T-helper 17 cell (primary cell): ENCODE data around the gene BUD13. TPM values are rescaled to one million over a fixed set of nuclear protein-coding genes. Genes with fewer than 3 reads are reported as not detected.

Experiments
- ATAC-seq: fragments of 150-1000 bp; cut with Tn5 transposase; 2 replicates; pipeline ENCODE4 v1.10.0; 2021; ENCODE audit warnings: mild to moderate bottlenecking, moderate library complexity
- DNase-seq, 3 donors: peaks; one replicate each; pipeline versions ENCODE4 v3.0.0 to v3.0.0-alpha.2; 2020 to 2021
- H3K9me3 ChIP-seq: one replicate; pipeline ENCODE4 v1.7.0; 2013; ENCODE audit warnings: low read length, mild to moderate bottlenecking; ENCODE audit not compliant: control insufficient read depth, poor library complexity, severe bottlenecking
- H3K27ac Mint-ChIP-seq: one replicate; pipeline ENCODE4 v1.8.0; 2022; ENCODE audit warnings: mild to moderate bottlenecking, moderate library complexity, mixed read lengths
- H3K27me3 Mint-ChIP-seq: one replicate; pipeline ENCODE4 v1.8.0; 2022; ENCODE audit warnings: mixed read lengths
- H3K36me3 Mint-ChIP-seq: one replicate; pipeline ENCODE4 v1.8.0; 2022; ENCODE audit warnings: low read depth, mixed read lengths
- H3K4me1 Mint-ChIP-seq: one replicate; pipeline ENCODE4 v1.8.0; 2022; ENCODE audit warnings: mild to moderate bottlenecking, mixed read lengths
- H3K4me3 Mint-ChIP-seq: one replicate; pipeline ENCODE4 v1.8.0; 2022; ENCODE audit warnings: mild to moderate bottlenecking, moderate library complexity, mixed read lengths
- total RNA-seq, 4 donors: library from RNA in 2 of 4; stranded (reverse) in 2 of 4; gene quantifications; one replicate each; pipeline ENCODE4 v1.2.3 and lab custom pipeline; 2022 to 2026

The BUD13 gene
- 10 to 100 TPM; 11.5 to 11.8 TPM for total RNA-seq
- total RNA-seq (lab: John Stamatoyannopoulos, UW) = 20.1 to 57.7 reads per million in 2 donors

GRCh38 chr11:116772443-116773202 is at the start of gene BUD13:
Gene BUD13 (minus strand): TSS chr11:116772987. CDS start chr11:116772964, 23 bp downstream.
- H3K4me1 Mint-ChIP-seq = peaks cover 27% of the 10 kb centered on the region
- H3K36me3 Mint-ChIP-seq = peaks cover 4% of the 10 kb centered on the region

GRCh38 chr11:116822575-116822974 is 49.8 kb upstream of the BUD13 start:
- ATAC-seq (no peak), DNase-seq (no peak)
- Mint-ChIP-seq H3K4me3 (no peak overlapping the region), H3K27me3 (no peaks in the 10 kb centered on the region), H3K36me3 (no peaks in the 10 kb centered on the region), H3K4me1 (no peaks in the 10 kb centered on the region), H3K27ac (no peak overlapping the region)
- no peaks in the 10 kb centered on the region for H3K9me3 ChIP-seq

More at GRCh38 chr11:116772443-116773202, at the start of gene BUD13:
- DNase-seq = peak; percentile 91 to 95 (median 93)
- Mint-ChIP-seq H3K4me3 (peak within 1 kb of the TSS; percentile 98), H3K27me3 (no peaks in the 10 kb centered on the region), H3K27ac (peak within 1 kb of the TSS; percentile 96)
- ATAC-seq = peak; percentile 93
- H3K9me3 ChIP-seq = no peaks in the 10 kb centered on the region

- H3K27ac Mint-ChIP-seq = no peak overlapping the region
- H3K27me3 Mint-ChIP-seq = no peaks in the 10 kb centered on the region
- no peaks in the 10 kb centered on the region for H3K4me1 Mint-ChIP-seq
- no peaks in the 10 kb centered on the region for H3K9me3 ChIP-seq
- H3K4me3 Mint-ChIP-seq = no peak overlapping the region
- DNase-seq = no peak
- H3K36me3 Mint-ChIP-seq = no peaks in the 10 kb centered on the region
- no peak for ATAC-seq
Observed at GRCh38 chr11:116821050-116821918, 48.5 kb upstream of the BUD13 start.

GRCh38 chr11:116819049-116819448 is 46.3 kb upstream of the BUD13 start:
- Mint-ChIP-seq H3K27me3 (no peaks in the 10 kb centered on the region), H3K36me3 (no peaks in the 10 kb centered on the region), H3K4me1 (no peaks in the 10 kb centered on the region), H3K4me3 (no peak overlapping the region), H3K27ac (no peak overlapping the region)
- H3K9me3 ChIP-seq = no peaks in the 10 kb centered on the region
- ATAC-seq (no peak), DNase-seq (no peak)

GRCh38 chr11:116814502-116814901 is 41.7 kb upstream of the BUD13 start:
- DNase-seq (no peak), ATAC-seq (no peak)
- Mint-ChIP-seq H3K27ac (no peak overlapping the region), H3K4me3 (no peak overlapping the region), H3K4me1 (no peaks in the 10 kb centered on the region), H3K36me3 (no peaks in the 10 kb centered on the region), H3K27me3 (no peaks in the 10 kb centered on the region)
- no peaks in the 10 kb centered on the region for H3K9me3 ChIP-seq

GRCh38 chr11:116813781-116814471 is 41.1 kb upstream of the BUD13 start:
- no peaks in the 10 kb centered on the region for H3K27me3 Mint-ChIP-seq
- H3K4me3 Mint-ChIP-seq = no peak overlapping the region
- H3K9me3 ChIP-seq = no peaks in the 10 kb centered on the region
- H3K36me3 Mint-ChIP-seq = no peaks in the 10 kb centered on the region
- H3K4me1 Mint-ChIP-seq = no peaks in the 10 kb centered on the region
- no peak for ATAC-seq
- no peak overlapping the region for H3K27ac Mint-ChIP-seq
- DNase-seq = no peak

- H3K9me3 ChIP-seq = no peaks in the 10 kb centered on the region
- DNase-seq = no peak
- Mint-ChIP-seq H3K27me3 (peaks cover 2% of the 10 kb centered on the region), H3K4me1 (no peaks in the 10 kb centered on the region), H3K27ac (no peak overlapping the region), H3K36me3 (no peaks in the 10 kb centered on the region), H3K4me3 (no peak overlapping the region)
- ATAC-seq = no peak
Observed at GRCh38 chr11:116813170-116813569, 40.4 kb upstream of the BUD13 start.

GRCh38 chr11:116812109-116812508 is 39.3 kb upstream of the BUD13 start:
- H3K4me3 Mint-ChIP-seq = no peak overlapping the region
- ATAC-seq (no peak), DNase-seq (no peak)
- H3K4me1 Mint-ChIP-seq = no peaks in the 10 kb centered on the region
- no peaks in the 10 kb centered on the region for H3K36me3 Mint-ChIP-seq
- H3K9me3 ChIP-seq = no peaks in the 10 kb centered on the region
- no peak overlapping the region for H3K27ac Mint-ChIP-seq
- peaks cover 13% of the 10 kb centered on the region for H3K27me3 Mint-ChIP-seq

GRCh38 chr11:116811194-116811593 is 38.4 kb upstream of the BUD13 start:
- peaks cover 2% of the 10 kb centered on the region for H3K36me3 Mint-ChIP-seq
- H3K9me3 ChIP-seq = no peaks in the 10 kb centered on the region
- peaks cover 14% of the 10 kb centered on the region for H3K27me3 Mint-ChIP-seq
- no peak for DNase-seq
- H3K27ac Mint-ChIP-seq = no peak overlapping the region
- no peaks in the 10 kb centered on the region for H3K4me1 Mint-ChIP-seq
- H3K4me3 Mint-ChIP-seq = no peak overlapping the region
- no peak for ATAC-seq

GRCh38 chr11:116808262-116809175 is 35.7 kb upstream of the BUD13 start:
- no peaks in the 10 kb centered on the region for H3K9me3 ChIP-seq
- no peak overlapping the region for H3K27ac Mint-ChIP-seq
- no peak overlapping the region for H3K4me3 Mint-ChIP-seq
- H3K36me3 Mint-ChIP-seq = peaks cover 2% of the 10 kb centered on the region
- no peak for ATAC-seq
- no peaks in the 10 kb centered on the region for H3K4me1 Mint-ChIP-seq
- no peak for DNase-seq
- H3K27me3 Mint-ChIP-seq = peaks cover 18% of the 10 kb centered on the region

GRCh38 chr11:116807601-116808261 is 34.9 kb upstream of the BUD13 start:
- no peak overlapping the region for H3K27ac Mint-ChIP-seq
- ATAC-seq (no peak), DNase-seq (no peak)
- no peaks in the 10 kb centered on the region for H3K4me1 Mint-ChIP-seq
- no peaks in the 10 kb centered on the region for H3K9me3 ChIP-seq
- peaks cover 25% of the 10 kb centered on the region for H3K27me3 Mint-ChIP-seq
- H3K36me3 Mint-ChIP-seq = peaks cover 2% of the 10 kb centered on the region
- H3K4me3 Mint-ChIP-seq = no peak overlapping the region

GRCh38 chr11:116804001-116804400 is 31.2 kb upstream of the BUD13 start:
- Mint-ChIP-seq H3K4me1 (no peaks in the 10 kb centered on the region), H3K27ac (no peak overlapping the region), H3K36me3 (peaks cover 2% of the 10 kb centered on the region), H3K27me3 (peaks cover 39% of the 10 kb centered on the region), H3K4me3 (no peak overlapping the region)
- ATAC-seq (no peak), DNase-seq (no peak)
- no peaks in the 10 kb centered on the region for H3K9me3 ChIP-seq
